Stimulated activated CD8-positive, alpha-beta memory T cell treated with anti-CD3 and anti-CD28 coated beads, Interleukin-4, amount 100 ng/mL, for 4 hours (primary cell): ENCODE results near the gene STAB2.

Experiments used
- DNase-seq, 2 donors: peaks; one replicate each; pipeline ENCODE4 v3.0.0-alpha.2; 2020; ENCODE audit warnings: low read depth in 2 of 2, low spot score in 1 of 2

Gene STAB2

DNA sequence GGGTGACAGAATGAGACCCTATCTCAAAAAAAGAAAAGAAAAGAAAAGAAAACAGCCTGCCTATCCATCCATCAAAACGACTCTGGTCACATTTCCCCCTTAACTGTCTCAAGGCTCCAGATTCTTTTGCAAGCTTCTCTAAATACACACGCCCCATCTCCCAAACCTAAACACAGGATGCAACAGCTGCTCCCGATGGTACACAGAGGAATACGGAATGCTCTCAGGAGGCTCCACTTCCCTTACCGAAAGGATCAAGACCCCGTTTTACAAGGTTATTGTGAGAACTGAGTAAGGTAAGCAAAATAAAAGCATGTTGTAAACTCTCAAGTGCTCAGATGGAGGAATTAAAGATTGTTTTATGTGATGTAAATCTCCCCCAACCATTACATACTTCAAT is 191.7 kb downstream of the STAB2 start:
- no peak for DNase-seq

DNA sequence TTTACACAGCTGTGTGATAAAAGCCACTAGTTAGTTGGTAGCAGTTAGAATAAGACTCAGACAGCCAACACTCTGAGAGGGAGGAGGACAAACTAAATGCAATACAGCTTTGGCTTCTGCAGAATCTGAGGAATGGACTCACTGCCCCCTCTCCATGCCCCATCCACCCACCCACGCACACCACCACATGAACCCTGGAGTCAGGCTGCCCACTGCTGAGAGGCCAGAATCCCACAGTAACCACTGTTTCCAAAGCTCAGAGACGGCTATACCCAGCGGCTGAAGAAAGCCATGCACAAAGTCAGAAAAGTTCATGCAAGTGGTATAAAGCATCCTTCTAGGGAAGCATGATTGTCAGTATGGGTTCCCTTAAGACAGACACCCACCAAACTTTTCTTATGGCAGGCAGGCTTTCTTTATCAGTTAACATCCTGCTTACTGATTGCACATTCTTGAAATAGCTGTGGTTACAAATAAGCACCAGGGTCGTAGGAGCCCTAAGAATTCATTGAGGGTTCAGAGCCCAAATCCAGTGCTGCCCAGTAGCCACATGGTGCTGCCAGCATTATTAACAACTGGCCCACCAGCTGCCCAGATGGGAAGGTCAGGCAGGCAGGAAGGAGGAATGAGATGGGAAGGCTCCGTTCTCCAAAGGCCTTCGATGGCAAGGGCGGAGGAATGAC is 192.5 kb downstream of the STAB2 start:
- no peak for DNase-seq

DNA sequence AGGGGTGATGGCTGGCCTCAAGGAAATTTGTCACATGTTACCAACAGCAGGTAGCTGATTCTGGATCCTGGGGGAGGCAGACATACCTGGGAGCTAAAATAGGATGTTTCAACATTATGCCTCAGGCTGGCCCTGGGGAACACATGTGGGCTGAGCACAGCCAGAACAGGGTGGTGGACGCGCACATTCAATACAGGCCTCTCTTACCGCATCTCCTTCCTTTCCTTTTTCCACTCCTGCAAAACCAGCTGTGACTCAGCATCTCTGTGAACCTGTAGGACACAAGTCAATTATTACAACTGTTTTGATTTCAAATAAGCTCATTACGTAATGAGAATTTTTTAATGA is 193.0 kb downstream of the STAB2 start:
- no peak for DNase-seq

DNA sequence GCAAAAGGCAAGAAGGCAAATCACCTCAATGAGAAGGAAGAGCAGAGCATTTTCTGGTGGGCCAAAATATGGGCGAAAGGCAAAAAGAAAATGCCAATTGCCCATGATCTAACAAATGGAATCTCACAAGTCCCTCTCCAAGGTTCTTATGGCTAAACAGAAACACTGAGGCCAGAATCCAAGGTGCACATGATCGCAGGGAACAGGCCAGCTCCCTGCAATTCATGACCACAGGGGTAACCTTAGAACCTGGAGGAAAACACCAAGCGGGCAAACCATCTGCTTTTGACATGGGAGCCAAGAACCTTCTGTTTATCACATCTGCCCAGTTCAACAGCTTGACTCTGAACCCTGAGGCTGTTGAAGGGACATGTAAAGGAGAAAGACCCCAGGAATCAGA is 193.9 kb downstream of the STAB2 start:
- DNase-seq, result no peak

DNA sequence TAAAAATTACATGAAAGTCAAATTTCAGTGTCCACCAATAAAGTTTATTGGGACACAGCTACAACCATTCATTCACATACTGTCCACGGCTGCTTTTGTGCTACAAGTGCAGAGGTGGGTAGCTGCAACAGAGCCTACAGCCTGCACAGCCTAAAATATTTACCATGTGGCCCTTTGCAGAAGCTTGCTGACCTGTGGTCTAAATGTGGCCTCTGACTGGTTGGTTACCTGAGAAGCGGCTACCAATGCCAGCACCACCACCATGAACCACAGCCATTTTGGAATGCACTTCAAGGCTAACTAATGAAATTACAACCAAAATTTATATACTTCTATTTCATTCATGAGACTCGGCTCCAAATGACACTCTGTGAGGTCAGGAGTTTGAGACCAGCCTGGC is 195.3 kb downstream of the STAB2 start:
- no peak for DNase-seq

DNA sequence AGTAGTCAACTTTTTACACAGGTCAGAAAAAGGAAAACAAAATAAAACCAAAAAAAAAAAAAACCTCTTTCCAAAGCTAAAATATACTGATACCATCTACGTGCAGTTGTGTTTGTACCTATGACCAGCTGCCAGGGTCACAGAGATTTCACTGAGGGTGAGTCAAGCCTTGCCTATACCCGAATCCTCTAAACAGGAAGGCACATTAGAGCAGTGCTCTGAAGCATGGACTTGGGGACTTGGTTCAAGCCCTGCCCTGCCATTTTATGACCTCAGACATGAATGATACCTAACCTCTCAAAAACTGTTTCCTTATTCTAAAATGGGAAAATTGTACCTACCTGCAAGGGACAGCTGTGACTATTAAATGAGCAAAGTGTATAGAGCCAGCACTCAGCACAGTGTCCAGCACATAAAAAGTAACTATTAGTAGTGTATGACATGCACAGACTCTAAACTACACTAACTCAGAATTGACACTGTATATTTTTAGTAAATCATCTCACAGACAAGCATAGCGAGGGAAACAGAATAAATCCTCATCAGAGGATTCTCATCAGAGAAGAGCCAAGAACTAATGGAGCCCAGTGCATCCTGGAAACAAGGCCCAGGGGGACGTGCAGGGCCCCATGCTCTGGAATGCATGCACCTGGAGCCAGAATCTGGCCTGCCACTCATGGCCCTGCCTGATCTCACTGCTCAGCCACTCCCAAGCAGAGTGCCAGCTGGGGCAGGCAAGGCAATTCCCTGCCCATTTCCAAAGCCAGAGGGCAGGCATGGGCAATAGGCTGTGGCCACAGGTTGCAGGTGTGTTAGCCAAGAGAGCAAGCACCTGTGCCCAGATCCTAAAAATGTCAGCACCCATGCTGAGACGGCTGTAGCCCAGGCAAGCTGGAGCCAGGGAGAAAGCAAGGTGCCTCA is 196.9 kb downstream of the STAB2 start:
- DNase-seq, result no peak

DNA sequence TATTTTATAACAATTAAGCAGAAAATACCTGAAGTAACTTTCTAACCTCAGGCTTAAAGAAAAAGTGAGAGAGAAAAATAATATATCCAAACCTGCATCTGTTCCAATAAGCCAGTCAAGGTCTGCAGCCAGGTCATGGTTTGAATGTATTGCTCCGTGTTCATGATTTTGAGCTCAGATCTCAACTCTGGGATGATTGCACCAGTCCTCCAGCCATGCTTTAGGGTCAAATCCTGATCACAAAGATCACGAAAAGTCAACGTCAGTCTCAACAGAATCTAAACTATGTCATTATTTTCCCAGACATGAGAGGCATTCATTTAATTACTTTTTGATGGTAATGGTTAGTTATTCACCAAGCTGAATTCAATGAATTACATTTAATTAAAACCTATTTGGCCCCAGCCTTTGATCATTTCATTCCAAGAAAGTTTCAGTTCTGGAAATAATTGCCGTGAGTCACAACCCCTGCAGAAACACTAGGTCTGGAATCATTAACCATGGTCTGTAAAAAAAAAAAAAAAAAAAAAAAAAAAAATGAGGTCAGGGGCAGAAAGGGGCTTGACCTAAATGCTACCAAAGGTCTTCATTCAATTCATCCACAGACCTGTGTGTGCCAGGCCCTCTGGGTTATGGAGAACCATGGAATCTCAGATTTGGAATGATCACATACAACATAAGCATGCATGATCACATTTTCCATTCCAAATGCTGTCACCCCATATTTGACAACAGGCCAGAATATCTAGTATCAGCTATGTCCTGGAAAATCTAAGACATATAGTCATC is 198.4 kb downstream of the STAB2 start:
- DNase-seq, result no peak

DNA sequence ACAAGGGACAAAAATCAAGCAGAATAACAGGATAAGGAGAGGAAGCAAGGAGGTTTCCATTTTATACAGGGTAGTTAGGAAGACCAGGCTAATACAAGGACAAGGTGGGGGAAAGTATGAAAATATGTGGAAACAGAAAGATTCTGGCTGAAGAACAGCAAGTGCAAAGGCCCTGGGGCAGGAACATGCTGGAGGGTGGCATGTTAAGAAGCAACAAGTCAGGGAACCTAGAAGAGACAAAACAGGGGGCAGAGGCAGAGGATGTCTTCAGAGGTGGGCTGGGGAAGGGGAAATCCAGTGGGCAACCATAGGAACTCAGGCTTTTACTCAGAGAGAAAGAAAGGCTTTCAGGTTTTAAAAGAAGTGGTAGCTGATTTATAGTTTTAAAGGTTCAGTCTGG is 199.1 kb downstream of the STAB2 start:
- no peak for DNase-seq

DNA sequence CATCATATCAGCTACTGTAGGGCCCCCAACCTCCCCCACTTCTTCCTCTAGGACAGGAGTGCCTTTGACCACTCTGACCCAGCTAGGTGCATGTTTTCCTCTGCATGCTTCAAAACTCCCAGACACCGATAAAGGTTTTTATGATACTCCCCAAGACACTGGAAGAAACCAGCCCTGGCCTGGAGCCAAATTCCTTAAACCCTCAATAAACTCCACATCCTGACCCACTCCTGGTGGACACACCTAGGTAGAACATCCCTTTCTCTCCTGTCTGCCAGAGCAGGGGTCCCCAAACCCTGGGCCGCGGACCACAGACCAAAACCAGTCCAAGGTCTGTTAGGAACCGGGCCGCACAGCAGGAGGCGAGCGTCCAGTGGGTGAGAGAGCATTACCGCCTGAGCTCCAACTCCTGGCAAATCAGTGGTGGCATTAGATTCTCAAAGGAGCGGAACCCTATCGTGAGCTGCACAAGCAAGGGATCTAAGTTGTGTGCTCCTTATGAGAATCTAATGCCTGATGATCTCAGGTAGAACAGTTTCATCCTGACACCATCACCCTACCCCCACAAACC is 204.4 kb downstream of the STAB2 start:
- DNase-seq, result no peak

DNA sequence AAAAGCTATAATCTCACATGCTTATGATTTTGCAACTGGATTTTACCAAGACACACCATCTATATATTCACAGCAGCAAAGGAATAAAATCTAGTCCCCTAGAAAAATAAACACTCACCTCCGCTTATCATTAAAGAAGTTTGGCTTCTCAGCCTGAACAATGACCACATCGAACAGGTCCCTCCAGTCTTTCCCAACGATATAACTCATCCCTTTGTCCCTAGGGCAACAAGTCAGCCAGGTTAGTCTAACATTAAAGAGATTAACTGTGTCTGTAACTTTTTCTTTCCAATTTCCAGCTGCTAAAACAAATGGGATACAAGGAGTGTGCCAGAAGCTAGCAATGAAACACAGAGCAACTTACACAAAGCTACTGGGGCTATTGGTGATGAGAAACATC is 206.0 kb downstream of the STAB2 start:
- DNase-seq, result no peak

DNA sequence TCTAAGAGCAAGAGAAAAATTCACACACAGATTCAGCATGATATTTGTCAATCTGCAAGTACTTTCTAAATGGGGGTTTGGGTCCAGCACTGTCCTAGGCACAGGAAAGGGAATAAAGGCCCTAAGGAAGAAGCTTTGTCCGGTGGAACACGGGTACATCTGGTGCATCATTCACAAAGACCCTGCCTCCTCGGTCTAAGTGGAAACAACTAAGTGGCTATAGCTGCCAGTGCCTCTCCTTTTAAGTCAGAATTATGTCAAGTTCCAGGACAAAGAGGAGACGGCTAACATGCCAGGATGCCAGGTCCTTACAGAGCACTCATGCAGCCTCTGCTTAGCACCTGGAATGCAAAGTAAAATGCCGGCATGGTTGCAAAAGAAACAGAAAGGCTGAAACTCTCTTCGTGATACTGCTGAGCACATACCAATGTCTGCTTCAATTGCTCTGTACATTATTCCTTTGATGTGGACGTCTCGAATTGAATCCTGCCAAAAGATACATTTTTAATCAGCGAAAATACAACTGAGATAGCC is 206.5 kb downstream of the STAB2 start:
- no peak for DNase-seq

DNA sequence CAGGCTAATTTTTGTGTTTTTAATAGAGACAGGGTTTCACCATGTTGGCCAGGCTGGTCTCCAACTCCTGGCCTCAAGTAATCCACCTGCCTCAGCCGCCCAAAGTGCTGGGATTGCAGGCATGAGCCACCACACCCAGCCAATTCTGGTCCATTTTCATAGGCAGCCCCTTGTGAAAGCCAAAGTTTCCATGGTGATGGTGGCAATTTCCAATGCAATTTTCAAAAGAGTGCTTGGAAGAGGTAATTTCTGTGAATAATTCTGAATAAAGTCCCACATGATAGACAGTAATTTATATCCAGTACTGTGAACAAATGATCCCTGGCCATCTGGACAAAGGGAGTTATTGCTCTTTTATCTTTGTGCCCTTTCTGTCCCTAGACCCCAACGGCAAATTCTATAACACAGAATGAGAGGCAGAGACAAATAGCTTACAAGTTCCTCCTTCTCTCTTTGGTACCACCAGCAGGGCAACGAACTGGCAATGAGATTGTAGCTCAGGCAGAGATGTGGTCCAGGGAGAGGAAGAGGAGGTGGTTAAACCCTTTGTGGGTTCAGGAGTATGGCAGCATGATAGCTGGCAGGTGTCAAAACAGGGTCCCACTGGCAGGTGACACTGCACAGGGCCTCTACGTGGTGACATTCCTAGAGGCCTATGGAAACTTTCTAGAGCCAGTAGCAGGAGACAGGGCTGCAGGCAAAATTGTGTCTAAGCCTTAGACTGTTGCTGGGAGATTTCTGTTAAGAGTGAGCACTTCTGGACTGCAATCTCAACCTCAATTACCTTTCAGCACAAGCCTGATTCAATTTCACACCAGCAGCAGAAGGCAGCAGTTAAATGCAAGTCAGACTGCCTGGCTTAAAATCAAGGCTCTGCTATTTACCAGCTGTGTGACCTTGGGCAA is 207.5 kb downstream of the STAB2 start:
- no peak for DNase-seq

DNA sequence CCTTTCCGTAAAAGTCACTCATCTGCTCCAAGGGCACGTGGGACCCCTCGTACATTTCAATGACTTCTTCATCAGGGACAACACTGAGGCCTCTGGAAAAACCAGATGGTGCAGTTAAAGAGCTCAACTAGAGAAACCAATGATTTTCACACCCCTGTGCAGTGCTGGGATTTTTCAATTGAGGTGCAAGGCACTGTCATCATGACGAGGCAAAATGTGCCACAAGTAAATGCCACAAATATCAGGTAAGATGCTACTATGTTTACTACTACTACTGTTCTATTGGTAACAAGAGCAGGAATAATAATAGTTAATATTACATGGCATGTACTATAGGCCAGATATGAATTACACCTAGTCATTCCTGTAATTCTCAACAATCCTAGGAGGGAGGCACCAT is 211.5 kb downstream of the STAB2 start:
- no peak for DNase-seq

DNA sequence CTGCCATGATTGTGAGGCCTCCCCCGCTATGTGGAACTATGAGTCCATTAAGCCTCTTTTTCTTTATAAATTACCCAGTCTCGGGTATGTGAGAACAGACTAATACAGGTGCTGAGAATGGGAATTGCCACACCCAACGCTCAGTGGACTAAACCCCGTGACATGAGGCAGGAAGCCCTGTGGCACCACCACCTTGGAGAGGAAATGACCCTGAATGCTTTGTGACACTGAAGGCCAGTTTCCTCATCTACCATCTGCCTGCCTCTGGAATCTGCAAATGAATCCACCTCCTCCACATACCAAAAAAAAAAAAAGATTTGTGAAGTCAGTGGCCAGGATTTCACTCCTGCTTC is 212.4 kb downstream of the STAB2 start:
- DNase-seq, result no peak

DNA sequence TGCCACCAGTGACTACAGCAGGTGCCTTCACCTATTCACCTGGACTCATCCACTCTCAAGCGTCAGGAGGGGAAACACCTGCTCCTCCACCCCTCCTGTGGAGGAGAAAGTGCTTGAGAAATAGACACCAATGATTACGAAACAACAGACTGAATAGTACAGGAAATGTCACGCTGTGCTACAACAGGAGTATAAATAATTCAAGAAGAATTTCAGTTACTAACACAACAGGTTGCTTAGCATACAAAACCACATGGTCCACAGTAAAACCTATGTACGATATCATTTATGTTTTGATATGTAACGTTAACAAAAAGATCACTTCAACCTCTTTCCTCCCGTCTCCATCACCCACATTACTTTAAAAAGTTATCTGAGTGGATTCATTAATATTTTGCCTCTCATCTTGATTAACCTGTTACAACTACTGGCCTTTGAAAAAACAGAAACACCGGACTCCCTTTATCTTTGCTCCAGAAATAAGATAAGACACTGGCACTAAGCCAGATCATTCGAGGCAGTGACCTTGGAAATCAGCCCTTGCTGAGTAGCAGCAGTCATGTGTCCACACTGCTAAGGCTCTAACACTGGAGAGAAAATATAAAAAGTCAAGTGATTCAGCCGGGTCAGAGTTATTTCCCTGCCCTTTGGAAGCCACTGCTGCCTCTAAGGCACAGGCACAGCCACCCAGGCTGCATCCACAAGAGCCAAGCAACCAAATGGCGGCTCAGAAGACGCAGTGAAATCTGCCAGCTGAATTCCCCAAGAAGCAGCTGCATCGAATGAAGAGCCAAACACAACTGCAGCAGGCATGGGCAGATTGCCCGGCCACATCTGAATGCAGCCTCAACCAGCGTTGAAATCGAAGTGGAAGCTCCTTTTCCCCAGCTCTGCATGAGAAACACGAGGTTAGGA is 213.0 kb downstream of the STAB2 start:
- DNase-seq, result no peak

DNA sequence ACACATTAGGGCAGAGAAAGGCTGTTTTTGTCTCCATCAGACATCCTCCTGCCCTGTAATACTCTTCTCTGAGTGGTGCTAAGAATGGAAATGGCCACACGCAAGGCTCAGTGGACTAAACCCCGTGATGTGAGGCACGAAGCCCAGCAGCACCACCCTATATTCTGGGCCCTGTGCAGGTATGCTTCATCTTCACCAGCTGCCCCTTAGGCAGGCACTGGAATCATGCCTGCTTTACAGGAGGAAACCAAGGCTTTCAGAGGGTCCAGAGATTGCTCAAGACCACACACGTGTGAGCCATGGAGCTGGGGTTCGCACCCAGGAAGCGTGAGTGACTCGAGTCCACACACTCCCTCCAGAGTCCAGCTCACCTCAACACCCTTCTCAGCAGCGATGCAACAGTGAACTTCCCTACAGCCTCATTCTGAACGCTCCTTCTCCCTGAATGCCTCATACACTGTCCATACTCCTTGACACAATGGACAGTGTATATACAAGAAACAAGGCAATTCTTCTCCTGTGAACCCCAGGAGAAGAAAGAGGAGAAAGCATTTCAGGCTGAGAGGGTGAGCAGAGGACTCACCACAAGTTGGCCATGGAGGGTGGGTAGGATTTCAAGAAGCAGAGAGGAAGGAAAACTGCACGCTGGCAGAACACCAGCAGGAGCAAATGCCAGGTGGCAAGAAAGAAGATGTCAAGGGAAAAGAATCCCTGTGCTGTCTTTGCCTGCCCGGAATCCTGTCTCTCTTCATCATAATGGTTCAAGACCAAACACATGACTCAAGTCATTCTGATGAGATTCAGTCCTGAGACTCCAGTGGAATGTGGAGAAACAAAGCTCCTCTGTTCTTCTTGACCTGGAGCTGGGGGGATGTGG is 214.9 kb downstream of the STAB2 start:
- DNase-seq, result no peak

DNA sequence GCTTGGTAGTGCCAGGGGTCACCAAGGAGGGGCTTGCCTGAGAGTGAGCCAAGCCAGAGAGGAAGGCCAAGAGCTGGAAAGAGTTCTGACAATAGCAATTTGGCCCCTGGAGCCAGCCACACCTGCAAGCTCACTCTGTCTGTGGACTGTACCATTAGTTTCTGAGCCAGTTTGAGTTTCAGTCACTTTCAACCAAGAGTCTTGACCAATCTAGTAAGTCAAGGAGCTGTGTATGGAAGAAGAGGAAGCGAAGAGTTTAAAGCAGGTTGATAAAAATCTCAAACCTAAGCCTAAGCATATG is 215.5 kb downstream of the STAB2 start:
- DNase-seq, result no peak

DNA sequence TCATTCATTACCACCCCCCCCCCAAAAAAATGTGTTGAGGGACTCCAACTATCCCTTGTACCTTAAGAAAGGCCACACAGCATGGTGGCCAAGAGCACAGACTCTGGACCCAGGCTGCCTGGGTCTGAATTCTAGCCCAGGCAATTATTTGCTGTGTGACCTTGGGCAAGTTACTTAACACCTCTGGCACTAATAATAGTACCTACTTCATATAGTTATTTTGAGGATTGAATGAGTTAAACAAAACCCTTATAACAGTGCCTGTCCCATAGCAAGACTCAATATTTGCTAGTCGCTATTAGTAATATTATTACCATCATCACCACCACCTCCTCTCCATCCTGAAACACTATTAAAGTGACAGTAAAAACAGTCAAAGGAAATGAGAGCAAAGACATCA is 216.8 kb downstream of the STAB2 start:
- DNase-seq, result no peak
